Measurements from ENCODE around the gene LRRN2.
"Not testable (repeated sequence)": the region's sequence is repeated elsewhere in the genome, so short reads cannot be mapped to it uniquely, and the experiment has no call there.

The LRRN2 gene

GRCh38 chr1:204577794-204578478, 107.6 kb downstream of the LRRN2 start:
- Mint-ChIP-seq H3K4me3 (no peak overlapping the region), H3K36me3 (peaks cover 17% of the 10 kb centered on the region), H3K4me1 (peaks cover 37% of the 10 kb centered on the region), H3K27me3 (no peaks in the 10 kb centered on the region), H3K9me3 (no peaks in the 10 kb centered on the region), H3K27ac (peak overlapping the region; percentile 87)
- no peak for ATAC-seq

GRCh38 chr1:204576422-204576821, 109.1 kb downstream of the LRRN2 start:
- no peaks in the 10 kb centered on the region for H3K27me3 Mint-ChIP-seq
- H3K36me3 Mint-ChIP-seq, result peaks cover 21% of the 10 kb centered on the region
- no peak for ATAC-seq
- H3K4me1 Mint-ChIP-seq, result peaks cover 29% of the 10 kb centered on the region
- no peak overlapping the region for H3K4me3 Mint-ChIP-seq
- H3K27ac Mint-ChIP-seq, result peak overlapping the region; percentile 36
- H3K9me3 Mint-ChIP-seq, result no peaks in the 10 kb centered on the region

GRCh38 chr1:204575221-204576190, 110.0 kb downstream of the LRRN2 start:
- peaks cover 21% of the 10 kb centered on the region for H3K36me3 Mint-ChIP-seq

GRCh38 chr1:204574865-204575163, 110.7 kb downstream of the LRRN2 start:
- ATAC-seq, result no peak
- Mint-ChIP-seq H3K36me3 (peaks cover 19% of the 10 kb centered on the region), H3K4me1 (peaks cover 20% of the 10 kb centered on the region), H3K4me3 (no peak overlapping the region), H3K27ac (peak overlapping the region; percentile 44), H3K9me3 (no peaks in the 10 kb centered on the region), H3K27me3 (no peaks in the 10 kb centered on the region)

More at GRCh38 chr1:204575221-204576190, 110.0 kb downstream of the LRRN2 start:
- Mint-ChIP-seq H3K27me3 (no peaks in the 10 kb centered on the region), H3K9me3 (no peaks in the 10 kb centered on the region), H3K4me1 (peaks cover 27% of the 10 kb centered on the region), H3K4me3 (no peak overlapping the region), H3K27ac (peak overlapping the region; percentile 44)
- ATAC-seq, result no peak

- Mint-ChIP-seq H3K36me3 (peaks cover 24% of the 10 kb centered on the region), H3K27ac (peak overlapping the region; percentile 44), H3K9me3 (no peaks in the 10 kb centered on the region)
Measured at GRCh38 chr1:204574016-204574864, 111.3 kb downstream of the LRRN2 start.

GRCh38 chr1:204572923-204573922, 112.3 kb downstream of the LRRN2 start:
- H3K36me3 Mint-ChIP-seq, result peaks cover 30% of the 10 kb centered on the region
- ATAC-seq, result no peak
- H3K27me3 Mint-ChIP-seq, result no peaks in the 10 kb centered on the region
- peaks cover 4% of the 10 kb centered on the region for H3K4me1 Mint-ChIP-seq
- no peak overlapping the region for H3K4me3 Mint-ChIP-seq
- H3K9me3 Mint-ChIP-seq, result no peaks in the 10 kb centered on the region
- no peak overlapping the region for H3K27ac Mint-ChIP-seq

More at GRCh38 chr1:204574016-204574864, 111.3 kb downstream of the LRRN2 start:
- Mint-ChIP-seq H3K4me3 (no peak overlapping the region), H3K27me3 (no peaks in the 10 kb centered on the region), H3K4me1 (peaks cover 14% of the 10 kb centered on the region)
- ATAC-seq, result no peak

- Mint-ChIP-seq H3K4me3 (no peak overlapping the region), H3K27me3 (no peaks in the 10 kb centered on the region), H3K27ac (no peak overlapping the region), H3K36me3 (peaks cover 36% of the 10 kb centered on the region), H3K4me1 (no peaks in the 10 kb centered on the region), H3K9me3 (no peaks in the 10 kb centered on the region)
- ATAC-seq, result no peak
Measured at GRCh38 chr1:204571631-204572030, 113.9 kb downstream of the LRRN2 start.

GRCh38 chr1:204571128-204571527, 114.4 kb downstream of the LRRN2 start:
- no peaks in the 10 kb centered on the region for H3K27me3 Mint-ChIP-seq
- peaks cover 3% of the 10 kb centered on the region for H3K4me1 Mint-ChIP-seq
- ATAC-seq, result no peak
- H3K9me3 Mint-ChIP-seq, result no peaks in the 10 kb centered on the region
- H3K27ac Mint-ChIP-seq, result no peak overlapping the region
- no peak overlapping the region for H3K4me3 Mint-ChIP-seq
- H3K36me3 Mint-ChIP-seq, result peaks cover 36% of the 10 kb centered on the region

GRCh38 chr1:204570021-204570420, 115.5 kb downstream of the LRRN2 start:
- Mint-ChIP-seq H3K36me3 (peaks cover 40% of the 10 kb centered on the region), H3K4me1 (peaks cover 14% of the 10 kb centered on the region)
- H3K4me3 Mint-ChIP-seq, H3K27ac Mint-ChIP-seq, H3K9me3 Mint-ChIP-seq, ATAC-seq, H3K27me3 Mint-ChIP-seq: not testable (repeated sequence)

- Mint-ChIP-seq H3K27me3 (no peaks in the 10 kb centered on the region), H3K4me1 (peaks cover 20% of the 10 kb centered on the region), H3K9me3 (no peaks in the 10 kb centered on the region), H3K4me3 (no peak overlapping the region), H3K36me3 (peaks cover 40% of the 10 kb centered on the region), H3K27ac (no peak overlapping the region)
- ATAC-seq, result no peak
Measured at GRCh38 chr1:204569478-204569877, 116.1 kb downstream of the LRRN2 start.

- Mint-ChIP-seq H3K4me3 (no peak overlapping the region), H3K27me3 (no peaks in the 10 kb centered on the region), H3K36me3 (peaks cover 41% of the 10 kb centered on the region), H3K27ac (no peak overlapping the region), H3K9me3 (no peaks in the 10 kb centered on the region), H3K4me1 (peaks cover 27% of the 10 kb centered on the region)
- no peak for ATAC-seq
Measured at GRCh38 chr1:204568576-204569315, 116.8 kb downstream of the LRRN2 start.

Measured in stimulated activated memory B cell treated with anti-CD40 and anti-IgM and Interleukin-4, amounts not matched to agents 10 μg/mL and 1 μg/mL and 100 μg/mL, for 72 hours (primary cell).